Psoas muscle (tissue), 8 donors: Measurements from ENCODE around the gene CRACDL. TPM values are rescaled to one million over a fixed set of nuclear protein-coding genes. Genes with fewer than 3 reads are reported as not detected.

ENCODE experiments used
- ATAC-seq, 4 donors: fragments of 200-7000 bp; cut with Tn5 transposase; one replicate each; pipeline ENCODE4 v1.9.1; 2020; ENCODE audit warnings: moderate library complexity in 3 of 4, mild to moderate bottlenecking in 2 of 4
- DNase-seq, 2 donors: peaks; one replicate each; pipeline ENCODE4 v3.0.0-alpha.2; 2020
- H3K27ac ChIP-seq: fragments of 200-600 bp; one replicate; pipeline ENCODE4 v1.8.0; 2022
- H3K27me3 ChIP-seq, 3 donors: fragments of 200-600 bp in 1 of 3; one replicate each; pipeline versions ENCODE4 v1.6.1 to v1.8.0; 2013 to 2022; ENCODE audit warnings: low read length in 2 of 3, mild to moderate bottlenecking in 2 of 3, moderate library complexity in 1 of 3; ENCODE audit not compliant: insufficient read depth in 3 of 3
- H3K36me3 ChIP-seq, 2 donors: fragments of 200-600 bp in 1 of 2; one replicate each; pipeline versions ENCODE4 v1.6.1 to v1.8.0; 2013 to 2022; ENCODE audit warnings: low read depth in 1 of 2, mild to moderate bottlenecking in 1 of 2, moderate library complexity in 1 of 2; ENCODE audit not compliant: insufficient read depth in 1 of 2
- H3K4me1 ChIP-seq: fragments of 200-600 bp; one replicate; pipeline ENCODE4 v1.8.0; 2022
- H3K4me3 ChIP-seq: fragments of 200-600 bp; one replicate; pipeline ENCODE4 v1.8.0; 2022; ENCODE audit warnings: mild to moderate bottlenecking
- H3K9me3 ChIP-seq: fragments of 200-600 bp; one replicate; pipeline ENCODE4 v1.8.0; 2022
- CTCF ChIP-seq: fragments of 200-600 bp; IDR thresholded peaks from one replicate; pipeline ENCODE4 v1.8.0; 2022; ENCODE audit warnings: antibody characterized with exemption
- WGBS, 3 donors: extraction: QIAGEN DNeasy Blood & Tissue Kit; methylation state at CpG; one replicate each; pipeline versions ENCODE4 v1.1.6 to v1.1.7; 2013; 5-methylcytosine and 5-hydroxymethylcytosine counted together
- intact Hi-C, 2 donors: fragments of 100-400 bp; cut with DNase I; formaldehyde crosslinking; loops; one replicate each; pipeline versions ENCODE4 v1.11.0 to v1.14.2; 2022
- polyA plus RNA-seq, 3 donors: library from polyadenylated mRNA; stranded (reverse); fragments of 200-250 nt; gene quantifications; one replicate each; pipeline ENCODE4 v1.2.3, GENCODE V29; 2013
- total RNA-seq, 4 donors: library from RNA; stranded (reverse); fragmentation: NEBNext Ultra II Directional in 2 of 4; extraction: Animal tissue kit (Norgen Biotek cat#: 25700) in 2 of 4; gene quantifications; one replicate each; pipeline versions ENCODE4 v1.2.1 to v1.2.4, GENCODE V29; 2021 to 2023
- donor health status: healthy with polysubstance abuse.
- donor health status: DM: no; HTN: no; CAD: no; lungs with moderate emphysema.
- donor health status: Bipolar disorder and iron deficiency.
- donor health status: healthy.
- donor health status: DM: yes; HTN: yes; CAD: no.
- donor health status: DM: no; HTN: no; CAD: no.
- donor health status: DM: no; HTN: no; CAD: no.
- donor health status: DM: yes; HTN: yes; CAD: no.

Gene CRACDL
- total and polyA plus RNA-seq, 7 donors: 0.97 to 3.1 (median 2.3) TPM

DNA sequence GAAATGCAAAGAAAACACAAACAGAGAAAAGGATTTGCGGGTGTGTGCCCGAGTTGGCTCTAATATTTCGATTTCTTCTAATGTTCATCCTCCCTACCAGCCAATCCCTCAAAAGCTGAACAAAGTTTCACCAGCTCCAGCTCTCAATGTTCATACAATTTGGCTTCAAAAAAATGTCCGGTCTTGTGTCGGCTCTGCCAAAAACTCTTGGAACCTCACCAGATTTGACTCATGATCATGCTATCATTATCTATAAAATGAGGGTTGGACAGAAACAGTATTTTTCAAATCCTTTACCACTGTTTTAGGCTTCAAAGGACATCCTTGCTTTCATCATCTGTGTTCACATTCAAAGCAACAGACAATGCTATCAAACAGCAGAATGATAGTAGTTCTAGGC, 88.2 kb downstream of the CRACDL start:
- ATAC-seq (no peak), DNase-seq (no peak)
- H3K9me3 ChIP-seq: no peaks in the 10 kb centered on the region
- no peaks in the 10 kb centered on the region for H3K4me1 ChIP-seq
- no peak overlapping the region for H3K27ac ChIP-seq
- intact Hi-C loops: no loop called here
- H3K4me3 ChIP-seq: no peak overlapping the region
- no peaks in the 10 kb centered on the region for H3K27me3 ChIP-seq
- 60 to 62% (median 60%) methylated on average over 5 of the region's 5 CpGs for WGBS, 3 donors
- H3K36me3 ChIP-seq: no peaks in the 10 kb centered on the region
- TF ChIP-seq CTCF: no peak

- no peak for DNase-seq
- Histone ChIP-seq H3K4me1 (no peaks in the 10 kb centered on the region), H3K36me3 (no peaks in the 10 kb centered on the region), H3K9me3 (no peaks in the 10 kb centered on the region), H3K4me3 (no peak overlapping the region), H3K27ac (no peak overlapping the region), H3K27me3 (peaks cover 0 to 6% (median 0%) of the 10 kb centered on the region in 3 donors)
- intact Hi-C loops: no loop called here
- no peak for TF ChIP-seq CTCF
- no peak for ATAC-seq
These were observed 90.0 kb downstream of the CRACDL start for GRCh38 chr2:98846041-98846440.

DNA sequence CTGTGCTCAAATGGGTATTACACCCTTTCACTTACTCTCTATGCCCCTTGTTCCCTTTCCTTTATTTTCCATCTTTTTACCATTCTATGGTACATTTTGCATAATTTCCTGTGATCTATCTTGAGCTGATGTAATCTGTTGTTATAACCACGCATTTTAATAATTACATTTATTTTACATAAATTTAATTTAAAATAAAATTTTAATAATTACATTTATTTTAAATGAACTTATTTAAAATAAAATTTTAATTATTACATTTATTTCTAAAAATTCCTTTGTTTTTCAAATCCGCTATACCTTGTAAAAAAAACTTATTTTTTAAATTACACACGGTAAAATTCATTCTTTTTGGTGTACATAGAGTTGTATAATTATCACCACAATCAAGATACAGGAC, 93.9 kb downstream of the CRACDL start:
- DNase-seq (no peak), ATAC-seq (no peak)
- H3K9me3 ChIP-seq: no peaks in the 10 kb centered on the region
- H3K36me3 ChIP-seq: no peaks in the 10 kb centered on the region
- no peak overlapping the region for H3K4me3 ChIP-seq
- no peak overlapping the region for H3K27ac ChIP-seq
- TF ChIP-seq CTCF: no peak
- 78 to 91% (median 90%) methylated on average over 3 of the region's 3 CpGs for WGBS, 3 donors
- H3K27me3 ChIP-seq: peaks cover 0 to 6% (median 0%) of the 10 kb centered on the region in 3 donors
- no peaks in the 10 kb centered on the region for H3K4me1 ChIP-seq
- intact Hi-C loops: no loop called here

GRCh38 chr2:98839292-98839691, 96.7 kb downstream of the CRACDL start:
- ATAC-seq: no peak
- no peak overlapping the region for H3K27ac ChIP-seq
- no peak for TF ChIP-seq CTCF
- intact Hi-C loops: loop anchor here in 1 of 2 donors (10.0 kb wide), 1 partner anchor 424 kb away; no protein-coding TSS in a partner anchor
- H3K4me1 ChIP-seq: no peaks in the 10 kb centered on the region
- H3K4me3 ChIP-seq: no peak overlapping the region
- H3K27me3 ChIP-seq: peaks cover 0 to 6% (median 0%) of the 10 kb centered on the region in 3 donors
- DNase-seq: no peak
- H3K36me3 ChIP-seq: no peaks in the 10 kb centered on the region
- 63 to 69% (median 67%) methylated on average over 3 of the region's 3 CpGs for WGBS, 3 donors
- H3K9me3 ChIP-seq: no peaks in the 10 kb centered on the region

DNA sequence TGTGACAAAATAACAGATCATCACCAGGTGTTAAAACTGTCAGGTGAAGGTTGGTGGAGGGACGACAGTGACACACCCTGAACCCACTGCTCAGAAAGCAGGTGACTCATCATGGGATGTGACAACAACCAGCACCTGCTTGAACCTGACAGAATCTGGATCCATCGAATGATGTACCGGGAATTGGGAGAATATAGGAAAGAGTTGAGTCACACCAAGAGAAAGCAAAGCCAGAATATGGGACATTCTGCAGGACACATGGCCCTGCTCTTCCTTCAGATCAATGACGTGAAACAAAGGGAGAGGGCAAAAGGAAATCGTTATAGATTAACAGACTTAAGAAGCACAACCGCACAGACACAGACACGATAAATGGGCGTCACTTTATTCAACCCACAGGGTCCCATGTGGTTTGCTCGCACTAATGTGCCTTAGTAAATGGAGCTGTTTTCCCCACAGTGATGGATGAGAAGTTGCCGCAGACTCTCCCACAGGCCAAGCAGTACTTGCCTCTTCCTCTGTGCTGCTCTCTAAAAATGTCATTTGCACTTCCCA, 100.1 kb downstream of the CRACDL start:
- no peak for ATAC-seq
- DNase-seq: no peak
- TF ChIP-seq CTCF: no peak
- Histone ChIP-seq H3K27ac (no peak overlapping the region), H3K4me3 (no peak overlapping the region), H3K4me1 (no peaks in the 10 kb centered on the region), H3K9me3 (no peaks in the 10 kb centered on the region), H3K36me3 (no peaks in the 10 kb centered on the region), H3K27me3 (no peaks in the 10 kb centered on the region)
- WGBS, 3 donors: 75 to 77% (median 77%) methylated on average over 10 of the region's 10 CpGs
- intact Hi-C loops: loop anchor here (2.0 to 10.0 kb wide), 2 partner anchors 187 to 421 kb away; no protein-coding TSS in a partner anchor
